H54 (cell line): ENCODE measurements around the gene UQCRC1.
A peak's percentile ranks its signal among the peaks of the same experiment; 100 is the strongest.

Source experiments
- DNase-seq: peaks from one replicate; pipeline ENCODE4 v3.0.0; 2011; ENCODE audit warnings: low spot score, mixed read lengths; ENCODE audit not compliant: insufficient read length
- FAIRE-seq: peaks from 3 replicates; lab custom pipeline; 2011; peaks lifted over from hg19 to GRCh38; lab: Jason Lieb, UNC
- POLR2A ChIP-seq: IDR thresholded peaks from 2 replicates; pipeline ENCODE4 v1.6.1; 2011; ENCODE audit warnings: low read depth, mild to moderate bottlenecking, low read length

The UQCRC1 gene

GRCh38 chr3:48641396-48641795 lies 31.9 kb upstream of the UQCRC1 start:
- TF ChIP-seq POLR2A: no peak
- DNase-seq (no peak), FAIRE-seq (no peak)

- FAIRE-seq: no peak
- TF ChIP-seq POLR2A: no peak
- DNase-seq: no peak
Observed at GRCh38 chr3:48639944-48640606, 30.6 kb upstream of the UQCRC1 start.

GRCh38 chr3:48637305-48637704 lies 27.9 kb upstream of the UQCRC1 start:
- TF ChIP-seq POLR2A: no peak
- FAIRE-seq (no peak), DNase-seq (no peak)

GRCh38 chr3:48636149-48636655 lies 26.8 kb upstream of the UQCRC1 start:
- DNase-seq: no peak
- no peak for FAIRE-seq
- no peak for TF ChIP-seq POLR2A

GRCh38 chr3:48635222-48636021 lies 26.0 kb upstream of the UQCRC1 start, which contains the start of gene SLC26A6:
TSS of gene SLC26A6 (minus strand) at chr3:48635461. CDS start at chr3:48635393, 68 bp downstream.
- DNase-seq (peak; percentile 99), FAIRE-seq (no peak)
- peak; percentile 78 for TF ChIP-seq POLR2A

- FAIRE-seq (no peak), DNase-seq (peak; percentile 81)
- peak; percentile 60; the same call in 1 of the 2 replicates for TF ChIP-seq POLR2A
Observed at GRCh38 chr3:48634661-48635221, 25.3 kb upstream of the UQCRC1 start.

- FAIRE-seq (no peak), DNase-seq (no peak)
- no peak for TF ChIP-seq POLR2A
Observed at GRCh38 chr3:48633743-48634142, 24.3 kb upstream of the UQCRC1 start.

GRCh38 chr3:48633256-48633655 lies 23.8 kb upstream of the UQCRC1 start:
- FAIRE-seq (no peak), DNase-seq (no peak)
- TF ChIP-seq POLR2A: no peak

- no peak for TF ChIP-seq POLR2A
- FAIRE-seq: no peak
- no peak for DNase-seq
Observed at GRCh38 chr3:48631516-48632448, 22.3 kb upstream of the UQCRC1 start.

GRCh38 chr3:48630833-48631232 lies 21.4 kb upstream of the UQCRC1 start:
- DNase-seq (no peak), FAIRE-seq (no peak)
- no peak for TF ChIP-seq POLR2A

- no peak for TF ChIP-seq POLR2A
- FAIRE-seq: no peak
- DNase-seq: no peak
Observed at GRCh38 chr3:48630407-48630806, 21.0 kb upstream of the UQCRC1 start.

- DNase-seq: no peak
- TF ChIP-seq POLR2A: no peak
- no peak for FAIRE-seq
Observed at GRCh38 chr3:48629894-48630293, 20.4 kb upstream of the UQCRC1 start.
